AG04449 (cell line): ENCODE results near the gene KIAA1755.

Experiments
- CTCF ChIA-PET: fragments of 350-600 bp; formaldehyde crosslinking; extraction: SDS; loops from one replicate; lab custom pipeline; 2021; ENCODE audit warnings: antibody characterized with exemption; lab: Yijun Ruan, JAX
- POLR2A ChIA-PET: fragments of 400-600, 350-600 bp; formaldehyde crosslinking; extraction: SDS; loops from one replicate; lab custom pipeline; 2020; ENCODE audit warnings: antibody characterized with exemption, inconsistent platforms; lab: Yijun Ruan, JAX
- DNase-seq: peaks from one replicate; pipeline ENCODE4 v3.0.0-alpha.2; 2010; ENCODE audit warnings: low read depth, low spot score
- H3K4me3 ChIP-seq: 2 replicates; pipeline ENCODE4 v1.5.1; 2011; ENCODE audit warnings: low read depth, mild to moderate bottlenecking, control low read depth, low read length
- TF ChIP-seq, protein P1 (sequence below): IDR thresholded peaks from one replicate; pipeline ENCODE4 v1.5.1; 2011; ENCODE audit warnings: mild to moderate bottlenecking, moderate library complexity, low read length, control low read depth, inconsistent platforms; ENCODE audit not compliant: insufficient read depth; ENCODE audit errors: missing control alignments

Gene KIAA1755

DNA sequence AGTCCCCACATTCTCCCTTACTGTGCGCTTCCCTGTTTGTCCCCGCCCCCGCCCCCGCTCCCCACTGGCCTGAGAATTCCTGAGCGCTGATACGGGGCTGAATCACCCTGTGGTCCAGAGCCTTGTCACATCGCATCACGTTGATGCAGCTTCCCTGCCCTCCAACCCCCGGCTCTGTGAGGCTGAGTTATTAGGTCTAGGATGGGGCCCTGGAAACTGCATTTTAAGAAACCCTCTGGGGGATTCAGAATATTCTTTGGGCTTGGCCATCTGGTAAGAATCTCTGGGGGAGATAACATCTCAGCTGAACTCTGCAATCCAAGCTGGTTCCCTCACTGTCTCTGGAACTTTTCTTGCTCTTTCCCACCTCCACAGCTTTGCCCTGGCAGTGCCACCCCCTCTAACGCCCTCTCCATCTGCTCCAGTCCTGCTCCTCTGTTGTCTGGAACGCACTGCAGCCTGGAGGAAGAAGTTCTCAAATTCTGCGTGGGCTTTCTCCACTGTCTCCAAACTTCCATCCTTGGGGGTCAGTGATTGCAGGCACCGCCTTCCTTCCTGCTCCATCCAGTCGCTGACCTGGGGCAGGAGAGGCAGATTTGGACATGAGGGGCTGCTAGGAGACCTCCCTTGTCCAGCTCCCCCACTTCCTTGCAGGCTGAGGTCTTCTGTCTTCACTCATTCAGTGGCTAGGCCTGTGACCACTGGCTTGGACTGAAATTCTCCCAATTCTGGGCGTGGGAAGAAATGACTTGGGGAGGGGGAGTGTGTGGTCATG, 42.6 kb downstream of the KIAA1755 start:
- TF ChIP-seq, protein P1, sequence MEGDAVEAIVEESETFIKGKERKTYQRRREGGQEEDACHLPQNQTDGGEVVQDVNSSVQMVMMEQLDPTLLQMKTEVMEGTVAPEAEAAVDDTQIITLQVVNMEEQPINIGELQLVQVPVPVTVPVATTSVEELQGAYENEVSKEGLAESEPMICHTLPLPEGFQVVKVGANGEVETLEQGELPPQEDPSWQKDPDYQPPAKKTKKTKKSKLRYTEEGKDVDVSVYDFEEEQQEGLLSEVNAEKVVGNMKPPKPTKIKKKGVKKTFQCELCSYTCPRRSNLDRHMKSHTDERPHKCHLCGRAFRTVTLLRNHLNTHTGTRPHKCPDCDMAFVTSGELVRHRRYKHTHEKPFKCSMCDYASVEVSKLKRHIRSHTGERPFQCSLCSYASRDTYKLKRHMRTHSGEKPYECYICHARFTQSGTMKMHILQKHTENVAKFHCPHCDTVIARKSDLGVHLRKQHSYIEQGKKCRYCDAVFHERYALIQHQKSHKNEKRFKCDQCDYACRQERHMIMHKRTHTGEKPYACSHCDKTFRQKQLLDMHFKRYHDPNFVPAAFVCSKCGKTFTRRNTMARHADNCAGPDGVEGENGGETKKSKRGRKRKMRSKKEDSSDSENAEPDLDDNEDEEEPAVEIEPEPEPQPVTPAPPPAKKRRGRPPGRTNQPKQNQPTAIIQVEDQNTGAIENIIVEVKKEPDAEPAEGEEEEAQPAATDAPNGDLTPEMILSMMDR = no peak
- CTCF ChIA-PET = interaction anchor here (0.7 to 21.1 kb wide), 11 partner anchors 8 to 655 kb away, joined by 3 to 1143 read pairs (median 97); partner anchors contain the start of genes BPI and TGM2
- no peak overlapping the region; the same call in 1 of the 2 replicates for H3K4me3 ChIP-seq
- DNase-seq = peak; percentile 89
- POLR2A ChIA-PET = interaction anchor here (0.9 to 1.7 kb wide), 5 partner anchors 45 to 145 kb away, joined by 3 to 8 read pairs (median 3); no protein-coding TSS in a partner anchor

DNA sequence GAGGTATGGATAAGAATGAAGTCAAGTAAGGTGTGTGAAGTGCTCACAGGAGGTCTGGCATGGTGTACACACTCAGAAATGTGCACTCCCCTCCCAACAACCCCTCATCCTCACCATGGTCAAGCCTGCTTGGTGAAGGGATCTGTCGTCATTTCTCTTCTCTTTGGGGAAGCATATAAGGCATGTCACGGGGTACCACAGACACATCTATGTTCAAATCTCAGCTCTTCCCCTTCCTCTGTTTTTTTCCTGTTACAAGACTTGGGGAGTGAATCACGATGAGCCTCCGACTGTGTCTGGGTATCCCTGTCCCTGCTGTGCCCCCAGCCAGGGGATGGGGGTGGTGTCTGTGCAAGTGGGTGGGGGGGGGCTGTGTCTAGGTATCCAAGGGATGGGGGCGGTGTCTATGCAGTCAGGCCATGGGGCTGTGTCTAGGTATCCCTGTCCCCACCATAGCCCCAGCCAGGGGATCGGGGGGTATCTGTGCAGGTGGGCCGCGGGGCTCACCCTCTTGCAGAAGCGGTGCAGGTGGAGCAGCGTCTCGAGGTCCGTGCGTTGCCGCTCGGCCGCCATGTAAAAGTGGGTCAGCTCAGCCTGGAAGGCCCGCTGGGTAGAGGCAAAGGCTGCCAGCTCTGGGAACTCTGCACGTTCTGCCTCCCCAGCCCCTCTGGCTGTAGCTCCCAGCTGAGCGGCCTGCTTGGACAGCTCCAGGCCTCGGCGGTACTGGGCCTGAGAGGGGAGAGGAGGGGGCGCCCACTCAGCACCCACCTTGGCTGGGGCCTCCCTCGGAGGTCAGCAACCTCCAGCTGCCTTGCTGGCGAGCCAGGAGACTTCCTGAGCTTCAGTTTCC, 43.6 kb downstream of the KIAA1755 start:
- TF ChIP-seq, protein P1 = no peak
- DNase-seq = no peak
- CTCF ChIA-PET = interaction anchor here (0.9 to 21.1 kb wide), 11 partner anchors 9 to 654 kb away, joined by 3 to 1143 read pairs (median 5); partner anchors contain the start of gene TGM2
- H3K4me3 ChIP-seq = no peak overlapping the region
- POLR2A ChIA-PET = interaction anchor here (1.0 to 1.7 kb wide), 3 partner anchors 44 to 144 kb away, joined by 3 to 8 read pairs (median 4); no protein-coding TSS in a partner anchor

DNA sequence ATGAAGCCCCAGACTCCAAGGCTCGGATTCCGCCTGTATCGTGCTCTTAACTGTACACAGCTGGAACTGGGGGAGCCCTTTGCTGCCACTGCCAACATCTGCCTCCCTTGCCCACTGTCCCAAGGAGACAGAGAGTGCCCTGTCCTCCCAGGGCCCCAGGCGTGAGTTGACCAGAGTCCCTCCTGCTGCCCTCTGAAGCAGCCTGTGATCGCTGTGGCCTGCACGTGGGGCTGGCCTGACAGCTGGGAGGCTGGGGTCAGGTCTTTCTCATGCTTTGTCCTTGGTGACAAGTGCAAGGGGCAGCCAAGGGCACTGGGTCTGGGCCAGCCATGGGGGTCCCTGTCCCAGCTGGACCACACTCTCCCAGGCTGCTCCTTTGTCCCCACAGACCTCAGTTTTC, 44.3 kb downstream of the KIAA1755 start:
- DNase-seq = no peak
- TF ChIP-seq, protein P1 = no peak
- no peak overlapping the region for H3K4me3 ChIP-seq
- ChIA-PET CTCF (interaction anchor here (0.9 to 21.1 kb wide), 6 partner anchors 13 to 653 kb away, joined by 3 to 1143 read pairs (median 260); no protein-coding TSS in a partner anchor), POLR2A (no interaction called here)

DNA sequence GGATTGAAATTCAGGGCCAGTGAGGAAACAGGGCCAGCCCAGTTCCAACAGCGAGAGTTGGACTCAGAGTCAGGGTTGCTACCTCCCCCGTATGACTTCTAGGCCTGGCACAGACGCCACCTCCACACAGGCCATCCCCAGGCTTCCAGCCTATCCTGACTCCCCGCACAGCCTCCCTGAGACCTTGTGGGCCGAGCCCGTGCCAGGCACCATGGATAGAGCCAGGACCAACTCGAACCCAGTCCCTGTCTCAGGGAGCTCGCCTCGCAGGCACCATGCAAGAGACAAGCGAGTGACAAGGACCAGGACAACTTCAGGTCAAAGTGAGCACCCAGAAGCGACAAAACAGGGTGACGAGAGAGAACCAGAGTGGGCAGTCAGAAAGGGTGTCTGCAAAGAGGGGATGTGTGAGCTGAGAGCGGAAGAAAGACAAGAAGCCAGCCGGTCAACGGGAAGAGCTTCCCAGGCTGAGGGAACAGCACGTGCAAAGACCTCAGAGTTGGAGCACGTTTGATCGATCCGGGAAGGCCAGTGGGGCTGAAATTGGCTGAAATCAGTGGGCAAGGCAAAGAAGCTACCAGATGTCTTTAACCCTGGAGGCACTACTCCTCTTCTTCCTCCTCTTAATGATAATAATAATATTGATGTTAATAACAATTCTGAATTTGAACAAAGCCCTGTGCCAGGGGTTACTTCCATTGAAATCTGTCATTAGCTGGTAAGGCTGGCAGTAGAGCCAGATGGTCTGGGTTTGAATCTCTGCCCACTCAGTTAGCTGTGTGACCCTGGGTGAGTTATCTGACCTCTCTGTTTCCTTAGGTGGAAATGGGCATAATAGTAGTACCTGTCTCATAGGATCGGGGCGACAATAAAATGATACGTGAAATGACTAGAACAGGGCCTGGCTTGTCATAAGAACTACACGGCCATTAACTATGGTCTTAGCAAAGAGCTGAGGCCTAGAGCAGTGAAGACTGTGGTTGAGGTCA, 45.0 kb downstream of the KIAA1755 start:
- DNase-seq = no peak
- TF ChIP-seq, protein P1 = no peak
- H3K4me3 ChIP-seq = no peak overlapping the region
- ChIA-PET CTCF (interaction anchor here (0.9 to 28.8 kb wide), 8 partner anchors 6 to 652 kb away, joined by 3 to 1143 read pairs (median 260); no protein-coding TSS in a partner anchor), POLR2A (no interaction called here)

DNA sequence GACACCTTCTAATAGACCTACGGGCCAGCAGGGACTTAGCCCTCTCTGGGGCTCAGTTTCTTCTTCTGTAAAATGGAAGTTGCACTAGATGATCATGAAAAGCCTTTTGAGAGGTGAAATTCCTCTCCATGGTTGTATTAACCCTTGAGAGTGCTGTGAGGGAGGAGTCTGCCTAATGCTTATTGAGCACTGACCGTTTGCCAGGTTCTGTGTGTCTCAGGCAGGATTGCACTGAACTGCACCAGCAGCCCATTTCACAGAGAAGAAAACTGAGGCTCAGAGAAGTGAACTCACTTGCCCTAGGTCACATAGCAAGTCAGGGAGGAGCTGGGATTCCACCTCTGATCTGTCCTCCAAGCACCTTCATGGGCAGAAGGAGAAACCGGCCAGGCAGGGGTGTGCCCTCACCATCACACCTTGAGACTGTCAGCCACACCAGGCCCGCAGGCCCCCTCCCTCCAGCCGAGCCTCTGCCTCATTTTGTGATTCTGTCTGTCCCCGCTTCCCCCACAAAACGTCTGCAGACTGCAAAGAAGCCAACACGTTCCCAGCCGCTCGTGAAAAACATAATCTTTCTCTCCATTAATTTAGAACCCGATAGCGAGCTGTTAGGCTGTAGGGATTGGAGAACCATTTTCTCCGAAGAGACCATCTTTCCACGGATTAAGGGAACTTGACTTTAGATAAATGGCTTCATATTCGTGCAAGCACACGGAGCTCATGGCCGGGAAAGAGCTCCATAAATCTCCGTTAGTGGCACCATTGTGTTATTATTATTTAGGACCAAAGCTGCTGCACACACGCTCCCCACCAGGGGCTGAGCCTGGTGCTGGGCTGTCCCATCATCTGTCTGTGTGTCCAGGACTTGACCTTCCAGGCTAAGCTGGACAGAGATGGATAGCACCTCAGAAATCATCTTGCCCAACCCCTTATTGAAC, 46.0 kb downstream of the KIAA1755 start:
- POLR2A ChIA-PET = no interaction called here

More for the DNA sequence above, 46.0 kb downstream of the KIAA1755 start:
- DNase-seq = no peak
- no peak overlapping the region for H3K4me3 ChIP-seq
- CTCF ChIA-PET = interaction anchor here (1.5 to 28.8 kb wide), 5 partner anchors 7 to 159 kb away, joined by 3 to 1143 read pairs (median 356); no protein-coding TSS in a partner anchor
- TF ChIP-seq, protein P1 = no peak
